Right lobe of liver (tissue), 6 donors: ENCODE data around the gene TEX13C. TPM values are rescaled to one million over a fixed set of nuclear protein-coding genes. Genes with fewer than 3 reads are reported as not detected.

Experiments used
- ATAC-seq, 4 donors: fragments of 200-7000 bp; cut with Tn5 transposase; one replicate each; pipeline ENCODE4 v1.9.1; 2020; ENCODE audit warnings: mild to moderate bottlenecking in 4 of 4, moderate library complexity in 4 of 4
- DNase-seq, 3 donors: peaks; one replicate each; pipeline ENCODE4 v3.0.0-alpha.2; 2020
- H3K27ac ChIP-seq, 3 donors: fragments of 200-600 bp; one replicate each; pipeline ENCODE4 v1.8.0; 2022
- H3K27me3 ChIP-seq, 2 donors: fragments of 200-600 bp; one replicate each; pipeline ENCODE4 v1.8.0; 2022
- H3K36me3 ChIP-seq, 4 donors: fragments of 200-600 bp; sonication (generic) in 1 of 4; one replicate each; pipeline versions ENCODE4 v1.5.1 to v1.8.0; 2017 to 2022; ENCODE audit warnings: control low read depth in 1 of 4
- H3K4me1 ChIP-seq, 4 donors: fragments of 200-600 bp; sonication (generic) in 1 of 4; one replicate each; pipeline versions ENCODE4 v1.5.1 to v1.8.0; 2017 to 2022; ENCODE audit warnings: control low read depth in 1 of 4
- H3K4me3 ChIP-seq, 3 donors: fragments of 200-600 bp; one replicate each; pipeline ENCODE4 v1.8.0; 2022
- H3K9me3 ChIP-seq, 4 donors: fragments of 200-600 bp; sonication (generic) in 1 of 4; one replicate each; pipeline versions ENCODE4 v1.5.1 to v1.8.0; 2017 to 2022; ENCODE audit warnings: control low read depth in 1 of 4
- CTCF ChIP-seq, 4 donors: fragments of 200-600 bp in 3 of 4; fragments of 450-650 bp in 1 of 4; IDR thresholded peaks; one replicate each; pipeline versions ENCODE4 v1.5.1 to v1.8.0; 2016 to 2022; ENCODE audit warnings: antibody characterized with exemption in 4 of 4, mild to moderate bottlenecking in 2 of 4
- POLR2A ChIP-seq: fragments of 450-650 bp; IDR thresholded peaks from one replicate; pipeline ENCODE4 v1.6.1; 2017; ENCODE audit warnings: antibody characterized with exemption, mild to moderate bottlenecking
- WGBS: methylation state at CpG from one replicate; pipeline ENCODE4 v1.1.6; 2018; ENCODE audit warnings: low coverage, low lambda C conversion rate; ENCODE audit not compliant: insufficient coverage; ENCODE audit errors: missing lambda C conversion rate; 5-methylcytosine and 5-hydroxymethylcytosine counted together
- intact Hi-C, 2 donors: fragments of 100-400 bp; cut with DNase I; formaldehyde crosslinking; loops; one replicate each; pipeline versions ENCODE4 v1.11.2 to v1.14.1; 2022
- total RNA-seq, 6 experiments: library from RNA; depleted of rRNA in 2 of 6; stranded (reverse); fragments of >200 nt in 2 of 6; fragmentation: NEBNext Ultra II Directional in 3 of 6; extraction: Animal tissue kit (Norgen Biotek cat#: 25700) in 3 of 6; gene quantifications; one replicate each; pipeline versions ENCODE4 v1.1.0 to v1.2.4, GENCODE V29; 2016 to 2023
- donor health status: DM: no; HTN: yes; CAD: no.
- donor health status: DM: no; HTN: no; CAD: no.
- donor health status: DM: no; HTN: no; CAD: no.
- donor health status: DM: no; HTN: yes; CAD: no.
- donor health status: DM: no; HTN: yes; CAD: no.

The TEX13C gene
- total RNA-seq, 6 experiments from 2014 or later, result not detected

GRCh38 chrX:125326599-125326998 lies 6.9 kb downstream of the TEX13C start:
- no peak overlapping the region for H3K4me3 ChIP-seq
- DNase-seq (no peak), ATAC-seq (no peak)
- intact Hi-C loops, result no loop called here
- no peaks in the 10 kb centered on the region for H3K4me1 ChIP-seq
- H3K27ac ChIP-seq, result no peak overlapping the region
- TF ChIP-seq CTCF (IDR thresholded peaks at IDR 0.05), result no peak
- no CpG with 5 or more reads among the region's 3 CpGs for WGBS
- no peaks in the 10 kb centered on the region for H3K36me3 ChIP-seq
- no peaks in the 10 kb centered on the region for H3K9me3 ChIP-seq
- no peaks in the 10 kb centered on the region for H3K27me3 ChIP-seq

- ATAC-seq (no peak), DNase-seq (no peak)
- no peak overlapping the region for H3K27ac ChIP-seq
- H3K27me3 ChIP-seq, result no peaks in the 10 kb centered on the region
- intact Hi-C loops, result no loop called here
- no peaks in the 10 kb centered on the region for H3K36me3 ChIP-seq
- H3K4me3 ChIP-seq, result no peak overlapping the region
- H3K9me3 ChIP-seq, result no peaks in the 10 kb centered on the region
- 93% methylated on average over 3 of the region's 12 CpGs for WGBS
- no peaks in the 10 kb centered on the region for H3K4me1 ChIP-seq
- TF ChIP-seq POLR2A, result no peak
- no peak for TF ChIP-seq CTCF (IDR thresholded peaks at IDR 0.05)
Observed at GRCh38 chrX:125327891-125328290, 8.2 kb downstream of the TEX13C start.

DNA sequence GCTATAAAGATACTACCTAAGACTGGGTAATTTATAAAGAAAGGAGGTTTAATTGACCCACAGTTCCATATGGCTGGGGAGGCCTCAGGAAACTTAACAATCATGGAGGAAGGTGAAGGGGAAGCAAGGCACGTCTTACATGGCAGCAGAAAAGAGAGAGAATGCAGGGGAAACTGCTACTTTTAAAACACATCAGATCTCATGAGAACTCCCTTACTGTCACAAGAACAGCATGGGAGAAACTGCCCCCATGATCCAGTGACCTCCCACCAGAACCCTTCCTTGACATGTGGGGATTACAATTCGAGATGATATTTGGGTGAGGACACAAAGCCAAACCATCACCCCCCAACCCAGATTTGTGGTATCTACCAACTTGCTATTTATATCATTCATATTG lies 13.9 kb downstream of the TEX13C start:
- DNase-seq (no peak), ATAC-seq (no peak)
- no peak overlapping the region for H3K4me3 ChIP-seq
- no peaks in the 10 kb centered on the region for H3K9me3 ChIP-seq
- no peaks in the 10 kb centered on the region for H3K4me1 ChIP-seq
- no peak overlapping the region for H3K27ac ChIP-seq
- no peak for TF ChIP-seq POLR2A
- no peak for TF ChIP-seq CTCF (IDR thresholded peaks at IDR 0.05)
- intact Hi-C loops, result no loop called here
- 30% methylated on average over 2 of the region's 2 CpGs for WGBS
- H3K36me3 ChIP-seq, result no peaks in the 10 kb centered on the region
- H3K27me3 ChIP-seq, result no peaks in the 10 kb centered on the region

- Histone ChIP-seq H3K27ac (no peak overlapping the region), H3K9me3 (no peaks in the 10 kb centered on the region), H3K36me3 (no peaks in the 10 kb centered on the region), H3K4me1 (no peaks in the 10 kb centered on the region), H3K27me3 (no peaks in the 10 kb centered on the region), H3K4me3 (no peak overlapping the region)
- 50% methylated on average over 4 of the region's 4 CpGs for WGBS
- intact Hi-C loops, result no loop called here
- DNase-seq (no peak), ATAC-seq (no peak)
- TF ChIP-seq POLR2A, result no peak
- TF ChIP-seq CTCF (IDR thresholded peaks at IDR 0.05), result no peak
Observed at GRCh38 chrX:125340490-125340889, 20.8 kb downstream of the TEX13C start.

DNA sequence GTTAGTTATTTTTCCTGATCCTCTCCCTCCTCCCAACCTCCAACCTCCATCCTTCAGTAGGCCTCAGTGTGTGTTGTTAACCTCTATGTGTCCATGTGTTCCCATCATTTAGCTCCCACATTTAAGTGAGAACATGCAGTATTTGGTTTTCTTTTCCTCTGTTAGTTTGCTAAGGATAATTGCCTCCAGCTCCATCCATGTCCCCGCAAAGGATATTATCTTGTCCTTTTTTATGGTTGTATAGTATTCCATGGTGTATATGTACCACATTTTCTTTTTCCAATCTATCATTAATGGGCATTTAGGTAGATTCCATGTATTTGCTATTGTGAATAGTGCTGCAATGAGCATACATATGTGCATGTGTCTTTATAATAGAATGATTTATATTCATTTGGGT lies 54.5 kb downstream of the TEX13C start:
- Histone ChIP-seq H3K9me3 (no peaks in the 10 kb centered on the region), H3K27me3 (no peaks in the 10 kb centered on the region), H3K36me3 (no peaks in the 10 kb centered on the region), H3K27ac (no peak overlapping the region), H3K4me3 (no peak overlapping the region), H3K4me1 (no peaks in the 10 kb centered on the region)
- 24% methylated on average over 1 of the region's 1 CpG for WGBS
- TF ChIP-seq POLR2A (no peak), CTCF (IDR thresholded peaks at IDR 0.05) (no peak)
- ATAC-seq, result no peak
- DNase-seq, result no peak
- intact Hi-C loops, result no loop called here
